DND-41 (cell line): ENCODE data around the gene ZNF14.

ENCODE experiments used
- CTCF ChIP-seq: IDR thresholded peaks from 2 replicates; pipeline ENCODE4 v1.5.1; 2012; ENCODE audit warnings: borderline replicate concordance, low read length, moderate library complexity, mild to moderate bottlenecking; ENCODE audit not compliant: poor library complexity, severe bottlenecking; ENCODE audit errors: extremely low read depth
- EZH2 ChIP-seq: IDR thresholded peaks from 3 replicates; pipeline ENCODE4 v1.6.1; 2012; ENCODE audit warnings: borderline replicate concordance, low read depth, mild to moderate bottlenecking, moderate library complexity, low read length, inconsistent platforms; ENCODE audit not compliant: severe bottlenecking

GRCh38 chr19:19668230-19669012, 64.5 kb downstream of the ZNF14 start, which contains the start of gene ZNF101:
- TF ChIP-seq CTCF (no peak), EZH2 (no peak)
